GM18861 (cell line): ENCODE measurements around the gene SPACA7.
A peak's percentile ranks its signal among the peaks of the same experiment; 100 is the strongest.
"Not testable (repeated sequence)": the region's sequence is repeated elsewhere in the genome, so short reads cannot be mapped to it uniquely, and the experiment has no call there.

Experiments
- ATAC-seq: cut with Tn5 transposase; IDR thresholded peaks from one replicate; pipeline ENCODE4 v1.9.1; 2021; ENCODE audit not compliant: unreplicated experiment

The SPACA7 gene

GRCh38 chr13:112416647-112417046 is 40.5 kb downstream of the SPACA7 start:
- ATAC-seq, result no peak

GRCh38 chr13:112417079-112417478 is 40.9 kb downstream of the SPACA7 start:
- no peak for ATAC-seq

- no peak for ATAC-seq
Measured at GRCh38 chr13:112424098-112424497, 47.9 kb downstream of the SPACA7 start.

GRCh38 chr13:112428704-112429103 is 52.5 kb downstream of the SPACA7 start:
- no peak for ATAC-seq

GRCh38 chr13:112431734-112432133 is 55.6 kb downstream of the SPACA7 start:
- ATAC-seq, result no peak

- not testable (repeated sequence) for ATAC-seq
Measured at GRCh38 chr13:112432734-112433133, 56.6 kb downstream of the SPACA7 start.

GRCh38 chr13:112433517-112433916 is 57.4 kb downstream of the SPACA7 start:
- not testable (repeated sequence) for ATAC-seq

GRCh38 chr13:112434032-112434431 is 57.9 kb downstream of the SPACA7 start:
- no peak for ATAC-seq

DNA sequence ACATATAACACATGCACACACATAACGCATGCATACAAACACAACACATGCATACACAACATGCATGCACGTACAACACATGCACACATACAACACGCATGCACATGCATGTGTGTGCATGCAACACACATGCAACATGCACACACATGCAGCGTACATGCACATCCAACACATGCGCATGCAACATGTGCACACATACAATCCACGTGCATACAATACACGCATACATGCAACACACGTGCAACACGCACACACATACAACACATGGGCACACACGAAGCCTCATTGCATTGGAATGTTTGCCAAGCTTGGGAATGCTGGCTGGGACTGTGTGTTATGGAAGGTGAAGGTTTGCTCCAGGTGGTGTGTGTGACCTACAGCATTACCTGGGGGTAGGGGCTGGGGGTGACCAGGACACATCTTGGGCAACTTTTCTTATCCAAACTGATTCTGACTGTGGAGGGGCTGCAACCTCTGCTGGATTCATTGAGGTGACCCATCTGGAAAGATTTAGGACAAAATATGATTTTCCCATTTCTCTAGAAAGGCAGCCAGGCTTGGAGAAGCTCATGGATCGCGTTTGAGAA is 58.9 kb downstream of the SPACA7 start:
- no peak for ATAC-seq

GRCh38 chr13:112435973-112436372 is 59.8 kb downstream of the SPACA7 start:
- ATAC-seq, result no peak

GRCh38 chr13:112438094-112438493 is 61.9 kb downstream of the SPACA7 start:
- ATAC-seq, result no peak

DNA sequence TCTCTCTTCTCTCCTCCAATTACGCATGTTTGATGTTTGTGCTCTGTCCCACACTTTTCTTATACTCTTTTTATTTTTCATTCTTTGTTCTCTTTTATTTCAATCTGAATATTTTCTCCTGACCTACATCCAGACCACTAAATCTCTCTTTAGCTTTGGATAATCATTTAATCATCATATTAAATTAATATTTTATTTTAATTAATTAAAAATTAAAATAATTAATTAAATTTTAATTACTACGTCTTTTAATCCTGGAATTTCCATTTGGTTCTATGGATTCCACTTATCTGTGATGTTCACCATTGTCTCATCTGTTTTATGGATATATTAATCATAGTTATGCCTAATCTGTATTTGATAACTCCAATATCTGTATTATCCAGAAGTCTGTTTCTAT is 62.4 kb downstream of the SPACA7 start:
- ATAC-seq, result no peak

GRCh38 chr13:112441226-112441625 is 65.1 kb downstream of the SPACA7 start:
- ATAC-seq, result no peak

DNA sequence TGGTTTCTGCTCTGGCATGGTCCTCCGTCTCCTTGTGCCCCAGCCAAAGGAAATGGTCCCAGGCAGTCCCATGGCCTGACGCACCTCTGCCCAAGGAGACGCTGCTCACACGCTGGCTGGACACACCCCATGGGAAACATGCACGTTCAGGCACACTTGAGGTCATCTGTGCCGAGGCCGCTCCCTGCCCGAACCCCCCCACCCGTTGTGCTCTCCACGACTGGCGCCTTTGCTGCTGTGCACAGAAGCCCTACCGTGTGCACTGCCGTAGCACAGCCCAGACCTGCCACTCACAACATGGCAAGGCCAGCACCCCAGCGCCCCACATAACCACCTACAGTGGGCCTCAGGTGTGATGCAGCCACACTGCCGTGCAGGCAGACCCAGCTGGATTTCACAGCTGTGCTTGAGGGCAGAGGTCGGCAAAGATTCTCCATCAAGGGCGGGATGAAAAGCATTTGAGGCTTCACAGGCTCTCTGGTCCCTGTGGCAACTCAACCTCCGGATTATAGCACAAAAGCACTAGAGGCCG is 65.7 kb downstream of the SPACA7 start:
- ATAC-seq, result no peak

DNA sequence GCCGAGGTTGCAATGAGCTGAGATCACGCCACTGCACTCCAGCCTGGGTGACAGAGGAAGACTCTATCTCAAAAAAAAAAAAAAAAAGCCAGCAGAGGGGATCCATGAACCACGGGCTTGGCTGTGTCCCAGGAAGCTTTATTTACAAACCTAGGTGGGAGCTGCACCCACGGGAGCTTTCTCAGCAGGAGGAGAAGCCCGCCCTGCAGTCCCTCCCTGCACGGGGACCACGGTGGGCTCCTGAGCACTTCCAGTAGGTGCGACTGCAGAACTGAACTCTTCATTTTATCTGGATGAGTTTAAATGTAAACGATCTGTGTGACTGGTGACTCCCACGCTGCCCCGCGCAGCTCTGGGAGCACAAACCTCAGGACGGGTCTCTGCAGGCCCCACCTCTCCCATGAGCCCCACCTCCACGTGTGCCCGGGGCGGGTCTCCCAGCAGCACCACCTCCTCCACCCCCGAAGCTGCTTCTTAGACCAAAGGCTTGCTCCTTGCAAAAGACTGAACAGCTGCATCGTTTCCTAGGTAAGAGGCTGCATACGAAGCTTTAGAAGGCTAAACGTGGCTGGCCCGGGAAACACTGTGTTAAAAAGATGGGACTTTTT is 66.4 kb downstream of the SPACA7 start:
- ATAC-seq, result no peak

GRCh38 chr13:112443191-112443994 is 67.2 kb downstream of the SPACA7 start:
- ATAC-seq, result no peak

- ATAC-seq, result peak; percentile 62
Measured at GRCh38 chr13:112443995-112444311, 67.8 kb downstream of the SPACA7 start.

GRCh38 chr13:112444416-112445399 is 68.6 kb downstream of the SPACA7 start:
- ATAC-seq, result no peak

DNA sequence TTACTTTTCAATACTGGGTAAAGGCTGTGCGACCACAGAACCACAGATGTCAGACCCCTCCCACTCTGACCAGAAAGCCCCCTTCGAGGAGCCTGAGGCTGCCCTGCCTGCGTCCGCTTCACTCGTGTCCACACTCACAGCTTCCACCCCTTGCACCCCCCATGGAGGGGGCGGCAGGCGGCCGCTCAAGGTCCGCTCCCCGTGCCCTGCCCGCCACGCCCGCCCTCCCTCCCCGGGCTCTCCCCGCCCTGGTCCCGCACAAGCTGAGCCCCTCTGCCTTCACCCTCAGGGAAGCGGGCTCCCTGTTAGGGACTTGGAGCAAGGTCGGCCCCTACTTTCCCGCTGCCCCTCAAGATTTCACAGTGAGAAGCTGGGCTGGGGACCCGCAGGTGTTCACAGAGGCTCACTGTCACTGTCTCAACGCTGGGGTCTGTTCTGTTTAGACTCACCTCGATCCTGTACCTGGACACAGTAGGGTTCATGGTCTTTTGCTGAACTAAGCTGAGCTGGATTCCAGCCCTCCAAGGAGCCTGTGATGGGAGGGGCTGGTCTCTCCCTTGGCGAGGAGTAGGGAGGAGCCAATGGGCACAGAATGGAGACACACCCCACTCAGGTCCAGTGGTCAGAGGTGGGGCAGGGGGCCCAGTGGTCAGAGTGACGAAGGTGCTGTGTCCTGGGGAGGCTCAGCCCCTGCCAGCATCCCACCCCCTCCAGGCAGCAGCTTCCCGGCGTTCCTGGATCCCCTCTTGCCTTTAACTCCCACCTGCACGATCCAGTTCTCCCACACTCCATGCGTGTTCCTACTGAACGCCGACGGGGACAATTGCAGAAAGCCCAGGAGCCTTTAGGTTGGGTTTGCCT is 69.5 kb downstream of the SPACA7 start:
- ATAC-seq, result no peak

- no peak for ATAC-seq
Measured at GRCh38 chr13:112446347-112446861, 70.2 kb downstream of the SPACA7 start.
